ENCODE data around the gene SLIRP. TPM values are rescaled to one million over a fixed set of nuclear protein-coding genes. Genes with fewer than 3 reads are reported as not detected.
"Not testable (repeated sequence)": the region's sequence is repeated elsewhere in the genome, so short reads cannot be mapped to it uniquely, and the experiment has no call there.

SLIRP gene
- total RNA-seq, 1 experiment from 2014 or later, result 242 TPM

GRCh38 chr14:77660754-77661153 is 47.1 kb upstream of the SLIRP start:
- TF ChIP-seq JUND (IDR thresholded peaks at IDR 0.05), result no peak
- TF ChIP-seq ZFX (IDR thresholded peaks at IDR 0.05), result no peak
- TF ChIP-seq POLR2A (IDR thresholded peaks at IDR 0.05; ENCODE audit: borderline replicate concordance, extremely low read depth, insufficient read depth, insufficient read length), result no peak
- TF ChIP-seq SIN3A (IDR thresholded peaks at IDR 0.05; ENCODE audit: low read depth), result no peak
- no peak for TF ChIP-seq POLR2AphosphoS5 (IDR thresholded peaks at IDR 0.05; ENCODE audit: low read depth, low read length)

GRCh38 chr14:77661562-77661961 is 46.3 kb upstream of the SLIRP start:
- CTCF ChIA-PET; H3K27ac ChIP-seq (ENCODE audit: low read depth, low read length); H4K20me1 ChIP-seq (ENCODE audit: insufficient read depth); RAD21 ChIA-PET (ENCODE audit: low non-redundant PET in 1 of 2, low total read pairs in 2 of 2, uncharacterized antibody in 2 of 2, unreplicated experiment in 2 of 2); H3K9me2 ChIP-seq (ENCODE audit: insufficient read depth); H2AFZ ChIP-seq (ENCODE audit: low read depth, low read length, poor library complexity, severe bottlenecking); H3K9ac ChIP-seq (ENCODE audit: low read length); H3K4me2 ChIP-seq (ENCODE audit: low read length); H3K27me3 ChIP-seq (ENCODE audit: insufficient read depth, low read length); H3K4me3 ChIP-seq (replicated peaks in 1 of 2; ENCODE audit: low read depth in 1 of 2, low read length in 2 of 2); DNase-seq (ENCODE audit: low read depth, low spot score); H3K36me3 ChIP-seq (ENCODE audit: control insufficient read depth in 1 of 2, insufficient read depth in 2 of 2, low read length in 2 of 2); BruUV-seq (replicated peaks); ATAC-seq; H3K9me3 ChIP-seq (ENCODE audit: control insufficient read depth in 1 of 2, insufficient read depth in 1 of 2, low read depth in 1 of 2, low read length in 2 of 2); H3K79me2 ChIP-seq (ENCODE audit: insufficient read depth, low read length); POLR2A ChIA-PET; H3K4me1 ChIP-seq (ENCODE audit: control insufficient read depth in 1 of 2, insufficient read depth in 2 of 2, low read length in 2 of 2); intact Hi-C loops (cut with micrococcal nuclease): not testable (repeated sequence)

More at GRCh38 chr14:77660754-77661153, 47.1 kb upstream of the SLIRP start:
- Histone ChIP-seq H3K9me2 (ENCODE audit: insufficient read depth) (no peaks in the 10 kb centered on the region), H3K79me2 (ENCODE audit: insufficient read depth, low read length) (no peaks in the 10 kb centered on the region), H3K36me3 (ENCODE audit: control insufficient read depth in 1 of 2, insufficient read depth in 2 of 2, low read length in 2 of 2) (no peaks in the 10 kb centered on the region), H3K27me3 (ENCODE audit: insufficient read depth, low read length) (no peaks in the 10 kb centered on the region), H2AFZ (ENCODE audit: low read depth, low read length, poor library complexity, severe bottlenecking) (no peak overlapping the region), H3K9me3 (ENCODE audit: control insufficient read depth in 1 of 2, insufficient read depth in 1 of 2, low read depth in 1 of 2, low read length in 2 of 2) (no peaks in the 10 kb centered on the region), H4K20me1 (ENCODE audit: insufficient read depth) (no peaks in the 10 kb centered on the region), H3K4me3 (replicated peaks in 1 of 2; ENCODE audit: low read depth in 1 of 2, low read length in 2 of 2) (no peak overlapping the region), H3K27ac (ENCODE audit: low read depth, low read length) (no peak overlapping the region), H3K4me1 (ENCODE audit: control insufficient read depth in 1 of 2, insufficient read depth in 2 of 2, low read length in 2 of 2) (no peaks in the 10 kb centered on the region), H3K9ac (ENCODE audit: low read length) (no peak overlapping the region), H3K4me2 (ENCODE audit: low read length) (no peak overlapping the region)
- ATAC-seq (no peak), DNase-seq (ENCODE audit: low read depth, low spot score) (no peak)
- RAD21 ChIA-PET (ENCODE audit: low non-redundant PET in 1 of 2, low total read pairs in 2 of 2, uncharacterized antibody in 2 of 2, unreplicated experiment in 2 of 2), result no interaction called here
- no TSS peak for BruUV-seq (replicated peaks)
- POLR2A ChIA-PET, result no interaction called here
- CTCF ChIA-PET, result no interaction called here
- intact Hi-C loops (cut with micrococcal nuclease), result no loop called here

GRCh38 chr14:77663293-77663692 is 44.6 kb upstream of the SLIRP start:
- H3K79me2 ChIP-seq (ENCODE audit: insufficient read depth, low read length), result no peaks in the 10 kb centered on the region
- no peaks in the 10 kb centered on the region for H4K20me1 ChIP-seq (ENCODE audit: insufficient read depth)
- POLR2A ChIA-PET, result no interaction called here
- no peak overlapping the region for H3K9ac ChIP-seq (ENCODE audit: low read length)
- RAD21 ChIA-PET (ENCODE audit: low non-redundant PET in 1 of 2, low total read pairs in 2 of 2, uncharacterized antibody in 2 of 2, unreplicated experiment in 2 of 2), result no interaction called here
- no peak overlapping the region for H3K4me2 ChIP-seq (ENCODE audit: low read length)
- H3K4me3 ChIP-seq (replicated peaks in 1 of 2; ENCODE audit: low read depth in 1 of 2, low read length in 2 of 2), result no peak overlapping the region
- H3K27ac ChIP-seq (ENCODE audit: low read depth, low read length), result no peak overlapping the region
- H3K27me3 ChIP-seq (ENCODE audit: insufficient read depth, low read length), result no peaks in the 10 kb centered on the region
- H3K36me3 ChIP-seq (ENCODE audit: control insufficient read depth in 1 of 2, insufficient read depth in 2 of 2, low read length in 2 of 2), result no peaks in the 10 kb centered on the region
- ATAC-seq (no peak), DNase-seq (ENCODE audit: low read depth, low spot score) (no peak)
- BruUV-seq (replicated peaks), result no TSS peak
- no peaks in the 10 kb centered on the region for H3K9me2 ChIP-seq (ENCODE audit: insufficient read depth)
- H3K4me1 ChIP-seq (ENCODE audit: control insufficient read depth in 1 of 2, insufficient read depth in 2 of 2, low read length in 2 of 2), result no peaks in the 10 kb centered on the region
- H3K9me3 ChIP-seq (ENCODE audit: control insufficient read depth in 1 of 2, insufficient read depth in 1 of 2, low read depth in 1 of 2, low read length in 2 of 2), result no peaks in the 10 kb centered on the region
- intact Hi-C loops (cut with micrococcal nuclease), result no loop called here
- no peak overlapping the region for H2AFZ ChIP-seq (ENCODE audit: low read depth, low read length, poor library complexity, severe bottlenecking)
- CTCF ChIA-PET, result no interaction called here
- TF ChIP-seq JUND (IDR thresholded peaks at IDR 0.05) (no peak), YY1 (IDR thresholded peaks at IDR 0.05; ENCODE audit: extremely low read depth, insufficient replicate concordance, low read depth, low read length) (no peak), REST (IDR thresholded peaks at IDR 0.05; ENCODE audit: low read depth) (no peak), ZFX (IDR thresholded peaks at IDR 0.05) (no peak), CBX3 (IDR thresholded peaks at IDR 0.05; ENCODE audit: low read depth) (no peak), EZH2 (IDR thresholded peaks at IDR 0.05) (no peak), SP1 (IDR thresholded peaks at IDR 0.05; ENCODE audit: low read depth) (no peak), SIN3A (IDR thresholded peaks at IDR 0.05; ENCODE audit: low read depth) (no peak)

Data from HCT116 (cell line).